COLO668 (cell line): ENCODE measurements around the gene DUSP7.
"Not testable (repeated sequence)": the region's sequence is repeated elsewhere in the genome, so short reads cannot be mapped to it uniquely, and the experiment has no call there.

ENCODE experiments used
- DNase-seq: peaks from one replicate; lab custom pipeline; 2025; ENCODE audit not compliant: unreplicated experiment; lab: John Stamatoyannopoulos, UW

DUSP7 gene

DNA sequence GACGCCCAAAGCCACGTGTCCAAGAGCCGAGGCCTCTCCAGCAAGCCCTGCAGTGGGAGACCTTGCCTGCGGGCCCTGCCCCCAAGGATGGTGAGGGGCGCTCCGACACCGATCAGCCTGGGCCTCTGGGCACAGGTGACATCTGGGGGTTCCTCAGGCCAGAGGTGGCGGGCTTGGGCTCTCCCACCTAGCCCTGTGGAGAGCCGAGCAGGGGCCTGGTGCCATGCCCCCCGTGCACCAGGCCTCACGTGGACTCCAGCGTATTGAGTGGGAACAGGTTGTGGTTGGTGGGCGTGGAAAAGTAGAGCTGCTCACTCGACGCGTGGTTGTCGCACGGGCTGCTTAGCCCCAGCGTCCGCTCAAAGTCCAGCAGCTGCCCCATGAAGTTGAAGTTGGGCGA lies 5.8 kb downstream of the DUSP7 start:
- no peak for DNase-seq

DNA sequence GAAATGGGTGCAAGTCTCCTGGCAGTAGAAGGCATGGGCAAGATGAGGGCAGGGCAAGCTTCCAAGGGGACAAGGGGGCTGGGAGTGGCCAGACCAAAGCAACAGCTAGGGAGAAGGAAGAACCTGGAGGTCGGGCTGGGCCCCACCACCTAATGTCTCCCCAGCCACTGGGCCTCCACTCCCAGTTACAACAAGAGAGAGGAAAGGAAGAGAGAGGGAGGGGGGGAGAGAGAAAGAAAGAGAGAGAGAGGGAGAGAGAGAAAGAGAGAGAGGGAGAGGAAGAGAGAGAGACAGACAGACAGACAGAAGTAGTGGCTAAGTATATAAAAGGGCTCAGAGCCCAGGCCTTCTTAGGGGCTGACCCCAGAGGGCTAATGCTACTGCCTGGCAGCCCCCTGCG lies 6.9 kb downstream of the DUSP7 start:
- DNase-seq: no peak

DNA sequence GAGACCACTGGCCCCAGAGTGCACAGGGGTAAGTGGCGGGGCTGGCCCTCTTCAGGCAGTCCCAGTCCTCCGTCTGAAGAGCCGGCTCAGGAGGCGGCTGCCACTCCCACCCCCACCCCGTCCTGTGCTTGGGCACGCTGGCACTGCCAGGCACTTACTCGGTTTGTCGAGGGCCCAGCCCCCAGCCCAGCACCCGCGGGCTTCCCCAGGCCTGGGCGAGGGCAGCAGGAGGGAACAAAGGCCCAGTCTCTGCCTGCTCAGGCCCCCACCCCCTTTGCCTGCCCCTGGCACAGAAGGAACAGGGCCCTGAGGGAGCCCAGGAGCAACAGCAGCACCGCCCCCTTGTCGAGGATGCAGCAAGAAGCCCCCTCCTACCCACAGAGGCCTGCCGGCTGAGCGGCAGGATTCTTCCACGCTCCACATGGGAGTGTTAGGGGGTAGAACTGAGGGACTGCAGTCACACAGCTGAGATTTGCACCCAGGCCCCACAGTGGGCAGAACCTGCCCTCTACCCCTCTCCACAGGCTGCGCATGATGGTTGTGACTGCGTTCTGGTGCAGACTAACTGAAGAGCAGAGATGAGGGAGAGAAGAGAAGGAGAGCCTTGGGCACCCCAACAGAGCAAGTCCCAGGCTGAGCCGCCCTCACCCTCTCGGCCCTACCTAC lies 8.9 kb downstream of the DUSP7 start:
- no peak for DNase-seq

DNA sequence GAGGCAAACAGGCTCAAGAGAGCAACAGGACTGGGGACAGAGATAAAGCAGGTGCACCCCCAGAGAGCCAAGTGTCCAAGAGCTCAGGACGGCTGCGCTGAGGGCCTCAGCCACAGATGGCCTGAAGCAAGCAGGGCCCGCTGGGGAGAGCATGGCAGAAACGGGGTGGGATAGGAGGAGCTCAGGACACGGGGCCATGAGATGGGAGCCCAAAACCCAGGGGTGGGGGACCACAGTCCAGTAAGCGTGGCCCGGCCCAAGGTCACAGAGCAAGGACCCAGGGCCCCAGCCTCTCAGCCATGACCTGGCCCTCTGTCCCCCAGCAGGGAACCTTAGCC lies 9.5 kb downstream of the DUSP7 start:
- no peak for DNase-seq

DNA sequence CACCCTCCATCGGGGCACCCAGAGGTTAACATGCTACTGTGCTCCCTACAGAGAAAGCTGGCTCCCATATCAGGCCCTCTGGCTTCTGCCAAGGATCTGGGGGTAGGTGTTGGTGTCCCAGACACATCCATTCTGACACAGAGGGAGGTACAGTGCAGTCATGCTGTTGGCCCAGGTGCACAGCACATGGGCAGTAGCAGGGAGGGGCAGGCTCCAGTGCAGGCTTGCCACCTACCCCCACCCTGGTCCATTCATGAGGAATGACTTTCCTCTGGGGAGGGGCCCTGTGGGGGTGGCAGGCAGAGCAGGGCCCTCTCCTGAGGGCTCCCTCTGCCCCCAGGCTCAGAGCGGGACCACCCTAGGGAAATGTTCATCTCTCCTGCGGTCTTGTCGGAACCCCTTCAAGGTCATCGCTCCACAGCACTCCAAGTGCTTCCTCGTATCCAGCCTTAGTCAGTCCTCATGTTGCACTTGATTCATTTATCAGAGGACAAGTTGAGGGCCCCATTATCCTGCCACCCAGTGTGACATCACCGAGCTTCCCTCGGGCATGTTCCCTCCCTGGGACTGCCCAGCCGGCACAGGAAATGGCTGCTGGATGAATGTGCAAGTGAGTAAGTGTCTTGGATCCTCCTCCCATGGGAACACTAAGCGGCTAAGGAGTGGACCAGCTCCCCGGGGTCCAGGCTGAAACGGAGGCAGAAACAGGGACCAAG lies 10.0 kb downstream of the DUSP7 start:
- DNase-seq: no peak

DNA sequence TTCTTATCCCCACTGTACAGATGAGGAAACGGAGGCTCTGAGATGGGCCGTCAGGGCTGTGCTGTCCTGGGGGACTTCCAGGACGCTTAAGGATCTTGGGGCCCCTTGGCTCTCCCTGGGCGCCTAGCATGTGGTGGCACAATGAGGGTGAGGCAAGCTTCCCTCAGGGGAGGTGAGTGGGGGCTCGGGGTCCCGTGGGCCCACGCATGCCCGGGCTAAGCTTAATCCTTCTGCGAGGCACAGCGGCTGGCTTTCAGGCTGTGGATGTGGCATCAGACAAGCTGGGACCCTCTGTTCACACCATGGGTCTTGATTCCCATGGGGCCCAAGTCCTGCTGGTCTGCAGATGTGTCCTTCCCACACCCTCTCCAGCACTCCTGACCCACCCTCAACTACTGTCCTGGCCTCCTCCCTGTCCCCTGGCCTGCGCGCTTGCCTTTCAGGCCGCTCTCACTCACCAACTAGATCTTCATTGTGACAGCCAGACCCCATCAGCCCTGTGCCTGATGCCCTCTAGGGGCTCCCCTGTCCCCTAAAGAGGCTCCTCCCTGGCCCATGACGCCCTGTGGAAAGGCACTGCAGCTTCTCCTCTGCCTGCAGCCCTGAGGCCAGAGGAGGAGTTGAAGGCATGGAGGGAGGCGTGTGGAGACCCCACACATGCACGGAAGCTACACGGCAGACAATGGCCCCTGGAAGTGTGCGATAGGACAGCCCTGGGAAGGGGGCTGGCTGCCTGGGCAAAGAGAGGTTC lies 11.3 kb downstream of the DUSP7 start:
- no peak for DNase-seq

DNA sequence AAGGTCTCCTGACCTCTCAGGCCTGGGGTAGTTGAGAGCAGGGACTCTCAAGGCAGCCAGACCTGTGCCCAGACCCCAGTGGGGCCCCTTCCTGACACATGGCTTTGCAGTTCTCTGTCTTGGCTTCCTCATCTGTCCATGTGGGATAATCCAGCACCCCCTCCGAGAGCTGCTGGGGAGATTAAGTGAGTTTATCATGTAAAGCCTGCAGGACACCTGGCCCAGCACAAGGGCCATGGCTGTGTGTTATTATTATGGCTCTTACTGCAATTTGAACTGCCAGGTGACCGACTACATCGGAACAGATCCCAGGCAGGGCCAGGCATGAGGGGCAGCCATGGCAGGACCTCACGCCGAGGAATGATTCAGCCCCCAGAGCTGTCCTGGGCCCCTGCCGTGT lies 12.6 kb downstream of the DUSP7 start:
- no peak for DNase-seq

DNA sequence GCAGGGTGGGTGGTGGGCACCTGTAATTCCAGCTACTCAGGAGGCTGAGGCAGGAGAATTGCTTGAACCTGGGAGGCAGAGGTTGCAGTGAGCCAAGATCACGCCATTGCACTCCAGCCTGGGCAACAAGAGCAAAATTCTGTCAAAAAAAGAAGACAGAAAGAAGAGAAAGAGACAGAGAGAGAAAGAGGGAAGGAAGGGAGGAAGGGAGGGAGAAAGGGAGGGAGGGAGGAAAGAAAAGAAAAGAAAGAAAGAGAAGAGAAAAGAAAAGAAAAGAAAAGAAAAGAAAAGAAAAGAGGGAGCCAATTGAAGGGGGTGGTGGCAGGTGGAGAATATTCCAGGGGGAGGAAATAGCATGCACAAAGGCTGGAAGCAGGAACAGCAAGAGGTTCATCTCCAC lies 13.3 kb downstream of the DUSP7 start:
- DNase-seq: not testable (repeated sequence)

DNA sequence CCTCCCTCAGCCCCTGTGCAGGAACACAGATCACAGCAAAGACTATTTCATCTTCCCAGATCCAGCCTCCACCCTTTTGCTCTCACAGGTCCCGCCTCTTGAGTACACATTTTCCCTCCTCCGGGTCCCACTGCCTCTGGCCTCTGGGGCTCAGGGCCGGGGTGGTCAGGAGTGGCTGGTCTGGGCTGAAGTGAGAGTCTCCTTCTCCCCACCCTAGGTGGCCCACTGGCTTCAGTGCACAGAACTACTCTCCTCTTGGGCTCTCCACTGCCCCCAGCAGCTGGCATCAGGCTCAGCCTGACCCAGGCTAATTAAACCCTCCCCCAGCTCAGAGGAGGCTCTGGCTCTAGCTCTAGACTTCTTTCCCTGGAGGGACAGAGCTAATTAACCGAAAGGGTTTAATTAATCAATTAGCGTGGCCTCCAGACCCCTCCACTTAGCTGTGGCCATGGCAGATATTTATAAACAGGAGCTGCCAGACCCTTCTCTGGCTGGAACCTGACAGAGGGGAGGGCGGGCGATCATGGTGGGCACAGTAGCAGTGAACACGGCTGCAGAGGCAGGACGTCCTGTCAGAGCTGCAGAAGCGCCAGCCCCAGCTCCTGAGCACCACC lies 15.1 kb downstream of the DUSP7 start:
- DNase-seq: no peak

DNA sequence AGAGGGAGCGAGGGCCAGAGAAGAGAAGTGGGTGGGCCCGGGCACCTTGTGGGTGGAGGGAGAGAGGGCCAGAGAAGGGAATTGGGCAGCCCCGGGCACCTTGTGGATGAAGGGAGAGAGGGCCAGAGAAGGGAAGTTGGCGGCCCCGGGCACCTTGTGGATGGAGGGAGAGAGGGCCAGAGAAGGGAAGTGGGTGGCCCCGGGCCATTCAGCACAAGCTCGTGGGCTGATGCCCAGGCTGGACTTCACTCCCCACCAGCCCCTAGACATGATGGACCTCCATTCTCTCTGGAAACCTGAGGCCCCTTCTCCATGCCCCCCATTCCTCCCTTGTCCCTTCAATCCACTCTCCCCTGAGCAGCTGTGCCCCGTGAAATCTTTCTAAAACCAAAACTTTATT lies 15.8 kb downstream of the DUSP7 start:
- DNase-seq: no peak

DNA sequence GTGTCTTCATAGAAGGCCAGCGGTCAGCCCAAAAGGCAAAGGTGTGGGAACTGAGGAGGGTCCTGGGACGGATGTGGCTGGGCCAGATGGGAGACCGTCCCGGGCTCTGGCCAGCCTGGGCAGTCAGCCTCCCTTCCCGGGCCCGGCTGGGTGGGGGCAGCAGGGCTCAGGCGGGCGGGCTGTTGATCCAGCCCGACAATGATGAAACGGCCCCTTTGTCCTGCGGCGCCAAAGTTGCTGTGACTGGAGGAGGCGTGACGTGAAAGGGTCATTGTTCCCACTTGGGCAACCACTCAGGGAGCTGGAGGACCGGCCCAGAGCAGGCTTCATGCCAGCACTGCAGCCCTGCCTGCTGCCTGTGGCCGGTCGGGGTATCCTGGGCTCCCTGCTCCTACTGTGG lies 16.5 kb downstream of the DUSP7 start:
- no peak for DNase-seq

DNA sequence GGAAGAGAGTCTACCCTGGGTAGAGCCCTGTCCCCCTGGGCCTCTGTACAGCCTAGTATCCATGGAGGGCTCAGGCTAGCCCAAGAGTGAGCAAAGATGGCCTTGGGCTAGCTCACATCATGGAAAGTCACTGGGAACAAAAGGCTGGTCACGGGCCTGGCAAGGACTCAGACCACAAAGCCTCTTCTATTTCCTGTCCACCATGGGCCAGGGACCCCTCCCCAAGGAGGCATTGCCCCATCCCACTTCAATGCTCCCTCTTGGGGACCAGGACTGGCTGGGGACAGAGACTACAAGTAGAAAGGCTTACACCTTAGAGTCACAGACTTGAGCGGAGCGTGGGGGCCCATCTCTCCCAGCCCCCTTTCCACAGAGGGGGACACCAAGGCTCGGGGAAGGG lies 16.9 kb downstream of the DUSP7 start:
- no peak for DNase-seq

DNA sequence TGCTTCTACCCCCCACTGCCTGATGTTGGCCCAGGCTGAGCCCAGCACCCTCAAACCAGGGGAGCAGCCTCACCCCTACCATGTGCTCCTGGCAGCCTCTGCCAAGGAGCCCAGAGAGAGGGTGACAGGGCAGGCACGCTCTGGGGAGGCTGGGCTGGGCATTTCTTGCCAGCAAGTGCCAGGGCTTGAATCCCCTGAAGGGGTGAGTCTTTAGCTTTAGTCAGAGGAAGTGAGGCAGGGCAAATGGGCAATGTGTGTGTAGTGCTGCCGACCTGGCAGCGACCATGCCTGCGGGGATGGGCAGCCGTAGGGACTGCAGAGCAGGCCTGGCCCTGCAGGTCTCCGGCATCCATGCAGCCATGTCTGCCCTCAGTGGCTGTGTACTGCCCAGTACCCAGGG lies 18.1 kb downstream of the DUSP7 start:
- DNase-seq: no peak

DNA sequence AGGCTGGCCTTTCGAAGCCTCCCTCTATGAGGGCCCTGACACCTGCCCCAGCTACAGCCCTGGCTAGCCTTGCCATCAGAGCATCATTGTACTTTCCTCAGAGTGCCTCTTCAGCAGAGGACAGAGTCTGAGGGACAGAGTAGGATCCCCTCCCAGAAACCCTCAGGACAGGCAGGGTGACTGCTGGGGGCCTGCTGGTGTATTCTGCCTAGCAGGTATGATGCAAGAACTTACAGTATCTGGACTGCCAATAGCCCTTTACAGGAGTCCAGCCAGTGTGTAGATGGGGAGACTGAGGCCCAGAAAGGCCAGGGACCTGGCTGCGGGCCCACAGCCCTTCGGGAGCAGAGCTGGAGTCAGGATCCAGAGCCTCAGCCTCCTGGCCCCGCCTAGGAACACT lies 19.1 kb downstream of the DUSP7 start:
- no peak for DNase-seq

DNA sequence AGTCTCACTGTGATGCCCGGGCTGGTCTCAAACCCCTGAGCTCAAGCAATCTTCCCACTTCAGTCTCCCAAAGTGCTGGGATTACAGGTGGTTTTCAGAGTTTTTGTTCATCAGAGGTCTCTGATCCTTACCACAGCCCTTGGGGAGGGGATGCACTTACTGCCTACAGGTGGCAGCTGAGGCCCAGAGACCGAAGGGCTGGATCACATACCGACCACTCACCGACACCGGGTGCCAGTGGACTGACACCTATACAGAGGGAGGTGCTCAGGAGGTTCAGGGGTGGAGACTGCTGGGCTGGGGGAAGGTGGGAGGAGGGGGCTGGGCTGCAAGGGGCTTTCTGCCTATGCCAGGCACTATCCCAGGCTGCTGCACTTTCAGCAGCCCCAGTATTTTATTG lies 19.5 kb downstream of the DUSP7 start:
- no peak for DNase-seq

DNA sequence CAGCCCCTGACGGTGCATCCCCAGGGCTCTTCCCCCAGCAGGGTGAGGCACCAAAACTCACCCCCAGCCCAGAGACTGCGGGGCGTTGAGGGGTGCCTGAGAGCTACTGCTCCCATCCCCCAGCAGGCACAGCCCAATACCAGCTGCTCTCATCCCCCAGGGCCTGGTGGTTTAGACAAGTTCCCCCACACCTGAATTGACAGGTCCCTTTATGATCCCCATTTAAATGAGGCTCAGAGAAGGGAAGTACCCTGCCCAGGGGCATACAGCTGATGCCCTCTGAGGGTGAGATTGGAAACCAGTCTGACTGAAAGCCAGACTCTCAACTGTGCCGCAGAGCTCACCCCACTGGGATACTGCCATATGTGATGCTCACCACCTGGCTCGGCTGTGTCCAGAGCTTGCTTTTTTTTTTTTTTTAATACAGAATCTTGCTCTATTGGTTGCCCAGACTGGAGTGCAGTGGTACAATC lies 20.1 kb downstream of the DUSP7 start:
- DNase-seq: no peak

DNA sequence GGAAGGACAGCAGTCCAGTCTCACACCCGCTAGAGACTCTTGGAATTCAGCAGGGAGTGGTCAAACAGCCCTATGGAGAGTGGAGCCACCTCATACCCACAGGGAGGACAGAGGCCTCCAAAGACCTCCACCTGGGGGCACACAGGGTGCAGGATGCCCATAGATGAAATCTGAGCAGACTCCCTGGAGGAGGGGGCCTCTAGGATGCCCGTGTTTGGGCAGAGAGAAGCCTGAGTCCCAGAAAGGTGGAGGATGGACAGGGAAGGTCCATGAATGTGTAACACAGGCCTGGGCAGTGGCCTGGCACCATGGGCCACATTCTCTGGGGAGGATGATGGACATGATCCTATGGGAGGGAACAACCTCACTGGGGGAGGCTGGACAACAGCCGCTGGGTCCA lies 21.7 kb downstream of the DUSP7 start:
- no peak for DNase-seq

DNA sequence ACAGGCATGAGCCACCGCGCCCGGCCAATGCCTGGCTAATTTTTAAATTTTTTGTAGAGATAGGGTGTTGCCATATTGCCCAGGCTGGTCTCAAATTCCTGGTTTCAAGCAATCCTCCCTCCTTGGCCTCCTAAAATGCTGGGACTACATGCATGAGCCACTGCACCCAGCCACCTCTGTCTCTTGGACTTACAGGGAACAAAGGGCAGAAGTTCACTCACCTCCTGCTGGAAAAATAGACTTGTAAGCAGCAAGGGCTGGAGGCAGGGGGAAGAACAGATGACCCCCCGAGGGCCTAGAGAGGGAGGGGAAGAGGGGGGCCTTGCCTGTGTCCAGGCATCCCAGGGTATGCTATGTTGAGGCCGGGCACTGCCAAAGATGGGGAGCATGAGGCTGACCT lies 22.2 kb downstream of the DUSP7 start:
- no peak for DNase-seq

DNA sequence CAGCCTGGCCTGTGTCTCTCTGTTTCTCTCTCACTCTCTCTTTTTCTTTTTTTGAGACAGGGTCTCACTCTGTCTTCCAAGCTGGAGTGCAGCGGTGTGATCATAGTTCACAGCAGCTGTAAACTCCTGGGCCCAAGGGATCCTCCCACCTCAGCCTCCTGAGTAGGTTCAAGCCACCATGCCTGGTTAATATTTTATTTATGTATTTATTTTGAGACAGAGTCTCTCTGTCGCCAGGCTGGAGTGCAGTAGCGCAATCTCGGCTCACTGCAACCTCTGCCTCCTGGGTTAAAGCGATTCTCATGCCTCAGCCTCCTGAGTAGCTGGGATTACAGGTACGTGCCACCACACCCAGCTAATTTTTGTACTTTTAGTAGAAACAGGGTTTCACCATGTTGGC lies 22.6 kb downstream of the DUSP7 start:
- not testable (repeated sequence) for DNase-seq

DNA sequence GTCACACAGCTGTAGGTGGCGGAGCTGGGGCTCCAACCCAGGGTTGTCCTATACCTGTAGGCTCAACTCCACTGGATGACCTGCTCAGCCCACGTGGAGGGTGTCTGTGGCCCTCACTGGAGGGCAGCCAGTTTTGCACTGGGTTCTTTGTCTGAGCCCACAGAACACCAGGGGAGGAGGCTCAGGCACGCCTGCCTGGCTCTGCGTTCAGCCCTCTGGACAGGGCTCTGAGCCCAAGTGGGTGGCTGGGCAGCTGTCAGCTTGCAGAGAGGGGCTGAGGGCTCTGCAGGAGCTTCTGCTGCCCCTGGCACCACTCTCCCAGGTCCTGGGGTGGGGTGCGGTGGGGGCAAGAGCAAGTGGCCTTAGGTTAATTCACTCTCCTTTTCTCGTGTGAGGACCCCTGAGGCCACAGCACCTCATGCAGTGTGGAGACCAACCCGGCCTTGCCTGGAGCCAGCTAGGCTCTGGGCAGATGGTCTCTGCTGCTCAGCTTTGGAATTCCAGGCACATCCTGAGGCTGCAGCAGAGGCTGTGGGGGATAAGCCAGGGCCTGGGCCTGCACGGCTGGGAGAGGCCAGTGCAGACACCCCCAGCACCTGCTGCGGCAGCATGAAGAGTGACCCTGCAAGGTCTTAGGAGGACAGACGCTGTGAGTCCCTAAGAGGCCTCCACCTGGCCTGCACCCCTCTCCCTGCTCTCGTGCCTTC lies 23.5 kb downstream of the DUSP7 start:
- no peak for DNase-seq

DNA sequence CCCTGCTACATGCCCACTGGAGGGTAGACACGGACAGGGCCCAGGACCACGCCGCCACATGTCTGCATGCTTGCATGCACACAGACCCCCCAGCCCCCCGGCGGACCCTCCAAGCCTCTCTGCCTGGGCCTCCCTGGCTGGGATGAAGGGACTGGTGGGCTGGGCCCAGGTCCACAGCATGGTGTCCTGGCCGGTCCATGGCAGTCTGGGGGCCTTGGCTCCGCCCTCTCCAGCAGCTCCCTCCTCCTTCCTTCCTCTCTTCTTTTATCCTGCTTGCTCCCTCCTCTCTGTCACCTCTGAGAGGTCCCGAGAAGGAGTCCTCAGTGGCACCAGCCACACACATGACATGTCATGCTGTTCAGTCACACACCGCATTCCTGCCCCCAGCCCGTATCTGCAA lies 24.5 kb downstream of the DUSP7 start:
- DNase-seq: no peak
